Muscle of leg (tissue), 11 donors: ENCODE results near the gene GYS1. TPM values are rescaled to one million over a fixed set of nuclear protein-coding genes. Genes with fewer than 3 reads are reported as not detected.

Source experiments
- DNase-seq: peaks from one replicate; pipeline ENCODE4 v3.0.0; 2013
- H3K27ac ChIP-seq: one replicate; pipeline ENCODE4 v1.5.1; 2013; ENCODE audit warnings: mild to moderate bottlenecking, low read length, control low read depth
- H3K27me3 ChIP-seq: one replicate; pipeline ENCODE4 v1.6.1; 2013; ENCODE audit warnings: low read length; ENCODE audit not compliant: control insufficient read depth, insufficient read depth
- H3K36me3 ChIP-seq: one replicate; pipeline ENCODE4 v1.6.1; 2013; ENCODE audit warnings: low read length; ENCODE audit not compliant: control insufficient read depth, insufficient read depth
- H3K4me1 ChIP-seq: one replicate; pipeline ENCODE4 v1.6.1; 2013; ENCODE audit warnings: low read length; ENCODE audit not compliant: control insufficient read depth, insufficient read depth
- H3K4me3 ChIP-seq: one replicate; pipeline ENCODE4 v1.5.1; 2013; ENCODE audit warnings: low read length, control low read depth
- H3K9me3 ChIP-seq: replicated peaks from 2 replicates; pipeline ENCODE4 v1.6.1; 2013; ENCODE audit warnings: low read depth, low read length; ENCODE audit not compliant: control insufficient read depth
- WGBS: methylation state at CpG from one replicate; pipeline ENCODE4 v1.1.5; 2013; ENCODE audit warnings: missing lambda C conversion rate; ENCODE audit not compliant: insufficient coverage; 5-methylcytosine and 5-hydroxymethylcytosine counted together
- polyA plus RNA-seq, 8 donors: library from polyadenylated mRNA; unstranded; fragments of 120-200 nt; gene quantifications; one replicate each; pipeline versions ENCODE4 v1.2.1 to v1.2.3, GENCODE V29; 2013; ENCODE audit warnings: inconsistent platforms in 1 of 8, low replicate concordance in 1 of 8; ENCODE audit not compliant: insufficient read length in 8 of 8, insufficient read depth in 1 of 8
- total RNA-seq: library from RNA; stranded (reverse); fragments of 120-200 nt; gene quantifications from one replicate; pipeline ENCODE4 v1.2.4, GENCODE V29; 2013

Gene GYS1
- total and polyA plus RNA-seq, 9 donors: 43.8 to 87.3 (median 63.5) TPM

GRCh38 chr19:48958006-48958405 lies 35.1 kb downstream of the GYS1 start:
- WGBS: 94% methylated on average over 3 of the region's 8 CpGs
- Histone ChIP-seq H3K27me3 (no peaks in the 10 kb centered on the region), H3K4me1 (peaks cover 22% of the 10 kb centered on the region), H3K27ac (no peak overlapping the region), H3K4me3 (no peak overlapping the region), H3K36me3 (peaks cover 10% of the 10 kb centered on the region), H3K9me3 (no peaks in the 10 kb centered on the region)
- no peak for DNase-seq

- Histone ChIP-seq H3K36me3 (peaks cover 6% of the 10 kb centered on the region), H3K9me3 (no peaks in the 10 kb centered on the region), H3K27me3 (no peaks in the 10 kb centered on the region), H3K4me1 (peaks cover 17% of the 10 kb centered on the region), H3K27ac (peak overlapping the region; percentile 84), H3K4me3 (peak overlapping the region; percentile 87)
- WGBS: 55% methylated on average over 14 of the region's 16 CpGs
- no peak for DNase-seq
These were observed 37.7 kb downstream of the GYS1 start for GRCh38 chr19:48955308-48955958.

- Histone ChIP-seq H3K9me3 (no peaks in the 10 kb centered on the region), H3K4me1 (peaks cover 17% of the 10 kb centered on the region), H3K27ac (peak within 1 kb of the TSS; percentile 86), H3K27me3 (no peaks in the 10 kb centered on the region), H3K4me3 (peak within 1 kb of the TSS; percentile 87), H3K36me3 (peaks cover 6% of the 10 kb centered on the region)
- peak; percentile 98 for DNase-seq
- under 1% methylated on average over 67 of the region's 71 CpGs for WGBS
These were observed 38.4 kb downstream of the GYS1 start, which contains the start of gene BAX for GRCh38 chr19:48954595-48955307. TSS of gene BAX (plus strand) at chr19:48954875. CDS start at chr19:48954929, 54 bp downstream.

GRCh38 chr19:48953990-48954594 lies 39.0 kb downstream of the GYS1 start:
- H3K36me3 ChIP-seq: peaks cover 6% of the 10 kb centered on the region
- DNase-seq: no peak
- peak overlapping the region; percentile 51 for H3K4me3 ChIP-seq
- H3K4me1 ChIP-seq: peaks cover 17% of the 10 kb centered on the region
- H3K27me3 ChIP-seq: no peaks in the 10 kb centered on the region
- 19% methylated on average over 5 of the region's 11 CpGs for WGBS
- no peaks in the 10 kb centered on the region for H3K9me3 ChIP-seq
- H3K27ac ChIP-seq: peak overlapping the region; percentile 86

- H3K27me3 ChIP-seq: no peaks in the 10 kb centered on the region
- WGBS: 63% methylated on average over 4 of the region's 4 CpGs
- H3K36me3 ChIP-seq: peaks cover 6% of the 10 kb centered on the region
- peak; percentile 28 for DNase-seq
- peaks cover 17% of the 10 kb centered on the region for H3K4me1 ChIP-seq
- H3K9me3 ChIP-seq: no peaks in the 10 kb centered on the region
- no peak overlapping the region for H3K4me3 ChIP-seq
- H3K27ac ChIP-seq: no peak overlapping the region
These were observed 40.0 kb downstream of the GYS1 start for GRCh38 chr19:48953141-48953540.

- DNase-seq: no peak
- WGBS: 96% methylated on average over 4 of the region's 9 CpGs
- peak overlapping the region; percentile 55 for H3K27ac ChIP-seq
- peaks cover 24% of the 10 kb centered on the region for H3K4me1 ChIP-seq
- peaks cover 3% of the 10 kb centered on the region for H3K9me3 ChIP-seq
- H3K36me3 ChIP-seq: no peaks in the 10 kb centered on the region
- no peak overlapping the region for H3K4me3 ChIP-seq
- H3K27me3 ChIP-seq: no peaks in the 10 kb centered on the region
These were observed 42.1 kb downstream of the GYS1 start for GRCh38 chr19:48950830-48951519.

- peaks cover 3% of the 10 kb centered on the region for H3K9me3 ChIP-seq
- DNase-seq: peak; percentile 67
- peaks cover 16% of the 10 kb centered on the region for H3K4me1 ChIP-seq
- H3K27me3 ChIP-seq: no peaks in the 10 kb centered on the region
- no peak overlapping the region for H3K4me3 ChIP-seq
- 6% methylated on average over 3 of the region's 3 CpGs for WGBS
- H3K36me3 ChIP-seq: no peaks in the 10 kb centered on the region
- peak overlapping the region; percentile 55 for H3K27ac ChIP-seq
These were observed 43.0 kb downstream of the GYS1 start for GRCh38 chr19:48950159-48950558.

- Histone ChIP-seq H3K9me3 (peaks cover 3% of the 10 kb centered on the region), H3K4me3 (no peak overlapping the region), H3K27me3 (no peaks in the 10 kb centered on the region), H3K27ac (no peak overlapping the region), H3K36me3 (no peaks in the 10 kb centered on the region), H3K4me1 (peaks cover 7% of the 10 kb centered on the region)
- 90% methylated on average over 2 of the region's 3 CpGs for WGBS
- no peak for DNase-seq
These were observed 45.9 kb downstream of the GYS1 start for GRCh38 chr19:48947258-48947542.

- peak; percentile 46 for DNase-seq
- Histone ChIP-seq H3K27ac (no peak overlapping the region), H3K36me3 (no peaks in the 10 kb centered on the region), H3K4me1 (peaks cover 7% of the 10 kb centered on the region), H3K27me3 (no peaks in the 10 kb centered on the region), H3K4me3 (no peak overlapping the region), H3K9me3 (peaks cover 3% of the 10 kb centered on the region)
- 55% methylated on average over 9 of the region's 9 CpGs for WGBS
These were observed 46.4 kb downstream of the GYS1 start for GRCh38 chr19:48946463-48947257.
